Measurements from ENCODE around the gene DSTN. TPM values are rescaled to one million over a fixed set of nuclear protein-coding genes. Genes with fewer than 3 reads are reported as not detected.

The DSTN gene
- total and polyA plus RNA-seq, 2 of the 4 experiments (the other 2 are of a cell fraction): 221 to 269 TPM

DNA sequence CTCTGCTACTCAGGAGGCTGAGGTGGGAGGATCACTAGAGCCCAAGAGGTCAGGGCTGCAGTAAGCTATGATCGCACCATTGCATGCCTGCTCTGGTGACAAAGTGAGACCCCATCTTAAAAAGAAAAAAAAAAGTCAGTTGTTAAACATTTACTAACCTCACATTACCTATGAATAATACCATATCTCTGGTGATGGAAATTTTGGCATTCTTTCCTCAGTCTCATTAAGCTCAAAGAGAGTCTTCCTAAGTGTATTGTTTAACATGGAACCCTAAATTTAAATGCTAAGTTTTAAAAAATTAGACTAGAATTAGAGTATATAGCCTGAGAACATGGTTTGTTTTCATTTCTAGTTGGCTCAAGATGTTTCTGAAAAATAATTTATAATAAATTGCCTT lies 27.4 kb upstream of the DSTN start:
- no peaks in the 10 kb centered on the region for H3K9me3 ChIP-seq (ENCODE audit: control insufficient read depth, insufficient read depth, low read length)
- H3K79me1 ChIP-seq (ENCODE audit: low read depth in 1 of 2, low read length in 2 of 2): peaks cover 0 to 9% of the 10 kb centered on the region in 2 experiments; a peak in 2 of 4 replicates
- no peak overlapping the region for H2BK15ac ChIP-seq (ENCODE audit: low read depth, low read length)
- no peak overlapping the region for H2BK20ac ChIP-seq (ENCODE audit: low read depth, low read length)
- H3K14ac ChIP-seq (replicated peaks; ENCODE audit: low read depth, low read length): no peak overlapping the region
- peaks cover 4% of the 10 kb centered on the region for H3K27me3 ChIP-seq (ENCODE audit: control insufficient read depth, insufficient read depth, low read length)
- no peak overlapping the region; the same call in 1 of the 2 replicates for H3K4me2 ChIP-seq (ENCODE audit: low read depth, low read length)
- H4K8ac ChIP-seq (ENCODE audit: low read depth in 2 of 2, low read length in 2 of 2): no peak overlapping the region
- H3K4ac ChIP-seq (ENCODE audit: low read depth, low read length): no peak overlapping the region
- in situ Hi-C loops (cut with MboI; ENCODE audit: low sequenced_read_pairs) (no loop called here), intact Hi-C loops (cut with micrococcal nuclease) (no loop called here), dilution Hi-C loops (cut with HindIII; ENCODE audit: low sequenced_read_pairs, unreplicated experiment) (no loop called here)
- H4K5ac ChIP-seq (ENCODE audit: low read depth, low read length): no peak overlapping the region
- no peak overlapping the region for H2AFZ ChIP-seq (replicated peaks; ENCODE audit: low read length, poor library complexity)
- no peak overlapping the region; the same call in 1 of the 2 replicates for H2AK5ac ChIP-seq (ENCODE audit: low read depth, low read length)
- H2BK5ac ChIP-seq (ENCODE audit: low read depth, low read length, poor library complexity, severe bottlenecking): no peak overlapping the region
- no peak for DNase-seq
- H3K56ac ChIP-seq (ENCODE audit: extremely low read depth, insufficient read depth, low read length): no peak overlapping the region
- no peak for ATAC-seq (ENCODE audit: low read depth)
- H3K23ac ChIP-seq (ENCODE audit: low read depth, low read length): 0 out of 2 replicates have a peak overlapping the region, but pooled peaks have one; percentile 10
- CTCF ChIA-PET: interaction anchor here (0.7 kb wide), 1 partner anchor 37 kb away, joined by 3 read pairs; no protein-coding TSS in a partner anchor
- no peak overlapping the region for H2AK9ac ChIP-seq (replicated peaks; ENCODE audit: low read depth, low read length, poor library complexity)
- H3K18ac ChIP-seq (ENCODE audit: low read depth, low read length): peak overlapping the region; percentile 28; the same call in 1 of the 2 replicates
- no peak overlapping the region for H3K4me3 ChIP-seq (ENCODE audit: insufficient read depth, low read depth, low read length)
- H3K27ac ChIP-seq (ENCODE audit: insufficient read depth, low read length): peak overlapping the region; percentile 55; the same call in 1 of the 2 replicates
- WGBS, 2 experiments (ENCODE audit: extremely low coverage in 2 of 2, insufficient read length in 1 of 2): no CpG with 5 or more reads among the region's 1 CpG
- H3K9me1 ChIP-seq (ENCODE audit: insufficient read depth, low read length): peaks cover 10% of the 10 kb centered on the region
- H2BK120ac ChIP-seq (ENCODE audit: low read depth, low read length): no peak overlapping the region
- peaks cover 7% of the 10 kb centered on the region; the same call in 1 of the 2 replicates for H4K20me1 ChIP-seq (ENCODE audit: insufficient read depth, low read length)
- POLR2A ChIA-PET (ENCODE audit: unreplicated experiment): no interaction called here
- no peak overlapping the region for H3K9ac ChIP-seq (ENCODE audit: low read depth, low read length)
- H4K91ac ChIP-seq (ENCODE audit: insufficient read depth, low read depth, low read length): 0 out of 2 replicates have a peak overlapping the region, but pooled peaks have one; percentile 24
- H3K4me1 ChIP-seq (ENCODE audit: control insufficient read depth, insufficient read depth, low read length): peaks cover 7% of the 10 kb centered on the region
- BruUV-seq (replicated peaks): no TSS peak
- H3K36me3 ChIP-seq (ENCODE audit: control insufficient read depth, insufficient read depth, low read length): no peaks in the 10 kb centered on the region
- no peak for TF ChIP-seq MAFK (IDR thresholded peaks at IDR 0.05; ENCODE audit: low read depth, low read length)
- no peak for TF ChIP-seq RAD21 (IDR thresholded peaks at IDR 0.05; ENCODE audit: low read length)
- TF ChIP-seq CEBPB (IDR thresholded peaks at IDR 0.05; ENCODE audit: low read depth, low read length): no peak
- TF ChIP-seq, protein P1, sequence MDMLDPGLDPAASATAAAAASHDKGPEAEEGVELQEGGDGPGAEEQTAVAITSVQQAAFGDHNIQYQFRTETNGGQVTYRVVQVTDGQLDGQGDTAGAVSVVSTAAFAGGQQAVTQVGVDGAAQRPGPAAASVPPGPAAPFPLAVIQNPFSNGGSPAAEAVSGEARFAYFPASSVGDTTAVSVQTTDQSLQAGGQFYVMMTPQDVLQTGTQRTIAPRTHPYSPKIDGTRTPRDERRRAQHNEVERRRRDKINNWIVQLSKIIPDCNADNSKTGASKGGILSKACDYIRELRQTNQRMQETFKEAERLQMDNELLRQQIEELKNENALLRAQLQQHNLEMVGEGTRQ (IDR thresholded peaks at IDR 0.05; ENCODE audit: low read depth, low read length): no peak
- no peak for TF ChIP-seq POLR2A (IDR thresholded peaks at IDR 0.05; ENCODE audit: low read depth, low read length)
- no peak for TF ChIP-seq CHD1 (IDR thresholded peaks at IDR 0.05; ENCODE audit: low read depth, low read length)
- no peak for TF ChIP-seq MXI1 (IDR thresholded peaks at IDR 0.05; ENCODE audit: borderline replicate concordance, low read depth, low read length)
- TF ChIP-seq MAZ (IDR thresholded peaks at IDR 0.05; ENCODE audit: borderline replicate concordance, low read depth, low read length): no peak
- no peak for TF ChIP-seq RFX5 (IDR thresholded peaks at IDR 0.05; ENCODE audit: low read depth, low read length)
- TF ChIP-seq SMC3 (IDR thresholded peaks at IDR 0.05; ENCODE audit: low read depth, low read length): no peak
- TF ChIP-seq, protein P2, sequence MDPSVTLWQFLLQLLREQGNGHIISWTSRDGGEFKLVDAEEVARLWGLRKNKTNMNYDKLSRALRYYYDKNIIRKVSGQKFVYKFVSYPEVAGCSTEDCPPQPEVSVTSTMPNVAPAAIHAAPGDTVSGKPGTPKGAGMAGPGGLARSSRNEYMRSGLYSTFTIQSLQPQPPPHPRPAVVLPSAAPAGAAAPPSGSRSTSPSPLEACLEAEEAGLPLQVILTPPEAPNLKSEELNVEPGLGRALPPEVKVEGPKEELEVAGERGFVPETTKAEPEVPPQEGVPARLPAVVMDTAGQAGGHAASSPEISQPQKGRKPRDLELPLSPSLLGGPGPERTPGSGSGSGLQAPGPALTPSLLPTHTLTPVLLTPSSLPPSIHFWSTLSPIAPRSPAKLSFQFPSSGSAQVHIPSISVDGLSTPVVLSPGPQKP (IDR thresholded peaks at IDR 0.05; ENCODE audit: borderline replicate concordance, low read depth, low read length): no peak
- no peak for TF ChIP-seq FOS (IDR thresholded peaks at IDR 0.05; ENCODE audit: low read depth, low read length)
- no peak for TF ChIP-seq RCOR1 (IDR thresholded peaks at IDR 0.05; ENCODE audit: insufficient replicate concordance, low read length)
- no peak for TF ChIP-seq BHLHE40 (IDR thresholded peaks at IDR 0.05; ENCODE audit: low read depth, low read length)
- TF ChIP-seq NFE2L2 (IDR thresholded peaks at IDR 0.05; ENCODE audit: low read depth, low read length): no peak
